ENCODE measurements around the gene UBE2QL1. TPM values are rescaled to one million over a fixed set of nuclear protein-coding genes. Genes with fewer than 3 reads are reported as not detected.

The UBE2QL1 gene
- total RNA-seq, 1 donor from 2014 or later = not detected

DNA sequence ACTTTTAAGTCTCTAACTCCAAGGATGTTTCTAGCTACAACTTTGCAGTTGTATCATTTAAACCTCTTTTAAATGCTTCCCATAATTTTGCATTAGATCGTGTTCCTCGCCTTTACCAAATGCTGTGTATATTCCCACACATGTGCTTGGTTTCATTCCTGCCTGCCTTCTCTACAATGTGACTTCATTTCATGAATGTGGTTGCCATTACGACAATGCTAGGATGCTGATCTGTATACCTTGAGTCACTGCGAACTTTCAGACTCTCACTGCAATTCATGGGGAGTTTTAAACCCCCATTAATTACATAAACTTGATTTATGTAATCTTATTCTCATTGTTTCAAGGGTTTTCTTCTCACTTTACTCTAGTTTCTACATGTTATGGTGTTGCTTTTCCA is 50.3 kb downstream of the UBE2QL1 start:
- H3K4me3 ChIP-seq (ENCODE audit: low read depth, low read length) = no peak overlapping the region
- TF ChIP-seq, protein P1, sequence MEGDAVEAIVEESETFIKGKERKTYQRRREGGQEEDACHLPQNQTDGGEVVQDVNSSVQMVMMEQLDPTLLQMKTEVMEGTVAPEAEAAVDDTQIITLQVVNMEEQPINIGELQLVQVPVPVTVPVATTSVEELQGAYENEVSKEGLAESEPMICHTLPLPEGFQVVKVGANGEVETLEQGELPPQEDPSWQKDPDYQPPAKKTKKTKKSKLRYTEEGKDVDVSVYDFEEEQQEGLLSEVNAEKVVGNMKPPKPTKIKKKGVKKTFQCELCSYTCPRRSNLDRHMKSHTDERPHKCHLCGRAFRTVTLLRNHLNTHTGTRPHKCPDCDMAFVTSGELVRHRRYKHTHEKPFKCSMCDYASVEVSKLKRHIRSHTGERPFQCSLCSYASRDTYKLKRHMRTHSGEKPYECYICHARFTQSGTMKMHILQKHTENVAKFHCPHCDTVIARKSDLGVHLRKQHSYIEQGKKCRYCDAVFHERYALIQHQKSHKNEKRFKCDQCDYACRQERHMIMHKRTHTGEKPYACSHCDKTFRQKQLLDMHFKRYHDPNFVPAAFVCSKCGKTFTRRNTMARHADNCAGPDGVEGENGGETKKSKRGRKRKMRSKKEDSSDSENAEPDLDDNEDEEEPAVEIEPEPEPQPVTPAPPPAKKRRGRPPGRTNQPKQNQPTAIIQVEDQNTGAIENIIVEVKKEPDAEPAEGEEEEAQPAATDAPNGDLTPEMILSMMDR (conservative IDR thresholded peaks at IDR 0.05; ENCODE audit: low read depth, low read length) = no peak
- DNase-seq (ENCODE audit: low read depth) = no peak

DNA sequence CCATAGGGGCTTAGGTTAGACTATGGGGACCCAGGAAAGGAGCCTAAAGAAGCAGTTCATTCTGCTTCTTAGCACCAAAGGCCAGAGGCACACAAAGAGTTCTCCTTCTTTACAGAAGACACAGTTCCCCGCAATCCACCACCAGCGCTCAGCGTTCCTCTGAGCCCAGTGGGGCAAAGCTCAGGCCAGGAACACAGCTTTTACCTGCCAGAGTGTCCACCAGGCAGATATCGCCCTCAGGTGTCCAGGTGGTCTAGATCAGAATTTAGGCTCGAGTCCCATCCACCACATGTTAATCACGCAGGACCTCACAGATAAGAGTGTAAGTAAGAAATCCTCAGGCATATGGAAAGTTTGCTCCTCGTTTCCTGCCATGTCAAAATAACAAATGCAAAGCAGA is 53.0 kb downstream of the UBE2QL1 start:
- DNase-seq (ENCODE audit: low read depth) = no peak
- TF ChIP-seq, protein P1 (conservative IDR thresholded peaks at IDR 0.05; ENCODE audit: low read depth, low read length) = no peak
- no peak overlapping the region for H3K4me3 ChIP-seq (ENCODE audit: low read depth, low read length)

DNA sequence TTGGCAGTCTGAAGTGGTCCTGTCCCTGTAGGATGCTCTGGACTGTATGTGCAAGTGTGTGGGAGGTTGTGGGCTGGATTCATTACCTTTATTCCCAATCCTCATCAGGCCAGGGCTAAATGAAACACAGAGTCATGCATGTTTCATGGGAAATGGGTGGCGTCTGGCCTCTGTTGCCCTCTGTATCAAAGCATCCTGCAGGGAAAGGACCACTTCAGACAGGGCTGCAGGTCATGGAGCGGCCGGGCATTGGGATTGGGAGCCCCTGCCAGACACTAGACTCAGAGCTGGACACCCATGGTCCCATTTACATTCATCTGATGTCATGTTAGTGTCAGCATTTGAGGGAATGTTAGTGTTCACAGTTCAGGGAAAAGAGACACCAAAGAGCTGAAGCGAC is 53.8 kb downstream of the UBE2QL1 start:
- DNase-seq (ENCODE audit: low read depth) = no peak
- H3K4me3 ChIP-seq (ENCODE audit: low read depth, low read length) = no peak overlapping the region
- TF ChIP-seq, protein P1 (conservative IDR thresholded peaks at IDR 0.05; ENCODE audit: low read depth, low read length) = no peak

DNA sequence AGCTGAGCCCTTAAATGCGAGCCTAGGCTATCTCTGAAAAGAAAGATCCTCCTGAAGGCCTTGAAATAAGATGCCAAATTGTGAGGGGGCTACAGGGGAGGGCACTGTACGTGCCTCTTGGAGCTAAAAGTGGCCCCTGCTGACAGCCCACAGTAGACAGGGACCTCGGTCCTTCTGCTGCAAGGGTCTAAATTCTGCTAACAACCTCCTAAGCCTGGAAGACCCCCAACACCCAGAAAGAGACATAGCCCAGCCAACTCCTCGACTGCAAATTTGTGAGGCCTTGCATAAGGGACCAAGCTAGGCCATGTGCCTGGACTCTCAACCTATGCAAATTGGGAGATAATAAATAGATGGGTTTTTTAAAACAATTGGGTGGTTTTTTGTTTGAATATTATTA is 54.7 kb downstream of the UBE2QL1 start:
- no peak for DNase-seq (ENCODE audit: low read depth)
- H3K4me3 ChIP-seq (ENCODE audit: low read depth, low read length) = no peak overlapping the region
- TF ChIP-seq, protein P1 (conservative IDR thresholded peaks at IDR 0.05; ENCODE audit: low read depth, low read length) = no peak

DNA sequence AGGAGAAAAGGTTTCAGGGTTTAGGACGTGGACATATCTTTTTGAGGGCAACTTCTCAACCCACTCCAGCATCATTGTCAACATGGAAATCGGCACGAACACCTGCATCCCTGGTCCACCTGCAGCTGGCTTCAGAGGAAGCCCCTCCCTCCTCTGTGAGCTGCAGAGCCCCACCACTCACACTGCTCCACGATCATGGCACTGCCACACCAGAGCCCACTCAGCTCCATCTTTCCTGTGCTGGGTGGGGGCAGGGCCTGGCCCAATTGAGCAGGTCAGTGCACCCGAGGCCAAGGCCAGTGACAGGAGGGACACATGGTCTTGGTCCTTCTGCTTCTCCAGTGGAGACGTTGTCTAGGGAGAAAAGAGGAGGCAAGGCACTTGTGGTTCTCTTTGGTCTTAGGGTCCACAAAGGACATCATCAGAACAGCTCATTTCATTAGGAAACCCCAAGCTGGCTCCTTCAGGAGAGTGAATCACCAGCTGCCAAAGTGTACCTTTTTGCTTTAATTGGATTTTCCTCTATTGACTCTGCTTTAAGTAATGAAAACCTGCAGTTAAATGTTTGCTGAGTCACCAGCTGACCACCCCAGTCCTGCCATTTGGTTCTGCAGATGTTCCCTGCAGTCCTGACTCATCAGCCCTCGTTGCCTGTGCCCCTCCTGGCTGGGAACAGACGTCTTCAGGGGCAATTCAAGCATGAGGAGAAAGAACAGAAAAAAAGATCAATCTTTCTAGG is 56.2 kb downstream of the UBE2QL1 start:
- TF ChIP-seq, protein P1 (conservative IDR thresholded peaks at IDR 0.05; ENCODE audit: low read depth, low read length) = no peak
- H3K4me3 ChIP-seq (ENCODE audit: low read depth, low read length) = no peak overlapping the region
- DNase-seq (ENCODE audit: low read depth) = no peak

DNA sequence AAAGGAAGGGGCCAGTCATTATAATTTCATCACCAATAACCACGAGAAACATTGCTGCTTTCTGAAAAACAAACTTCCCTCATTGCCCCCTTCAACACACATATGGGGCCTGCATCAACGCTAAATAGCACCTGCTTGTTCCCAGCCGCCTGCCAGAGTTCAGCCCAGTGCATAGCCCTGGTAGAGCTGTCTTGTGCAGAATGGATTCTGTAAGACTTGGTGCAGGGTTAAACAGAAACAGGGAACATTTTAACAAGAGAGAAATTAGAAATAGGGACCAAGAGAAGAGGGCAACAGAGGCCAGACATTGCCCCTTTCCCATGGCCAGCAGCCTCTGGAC is 56.7 kb downstream of the UBE2QL1 start:
- no peak for DNase-seq (ENCODE audit: low read depth)
- no peak overlapping the region for H3K4me3 ChIP-seq (ENCODE audit: low read depth, low read length)
- TF ChIP-seq, protein P1 (conservative IDR thresholded peaks at IDR 0.05; ENCODE audit: low read depth, low read length) = no peak
